GM18868 (cell line): ENCODE data around the gene VPS54.
A peak's percentile ranks its signal among the peaks of the same experiment; 100 is the strongest.

Experiments
- ATAC-seq: cut with Tn5 transposase; IDR thresholded peaks from one replicate; pipeline ENCODE4 v1.9.1; 2021; ENCODE audit warnings: mild to moderate bottlenecking, moderate library complexity; ENCODE audit not compliant: unreplicated experiment

VPS54 gene

DNA sequence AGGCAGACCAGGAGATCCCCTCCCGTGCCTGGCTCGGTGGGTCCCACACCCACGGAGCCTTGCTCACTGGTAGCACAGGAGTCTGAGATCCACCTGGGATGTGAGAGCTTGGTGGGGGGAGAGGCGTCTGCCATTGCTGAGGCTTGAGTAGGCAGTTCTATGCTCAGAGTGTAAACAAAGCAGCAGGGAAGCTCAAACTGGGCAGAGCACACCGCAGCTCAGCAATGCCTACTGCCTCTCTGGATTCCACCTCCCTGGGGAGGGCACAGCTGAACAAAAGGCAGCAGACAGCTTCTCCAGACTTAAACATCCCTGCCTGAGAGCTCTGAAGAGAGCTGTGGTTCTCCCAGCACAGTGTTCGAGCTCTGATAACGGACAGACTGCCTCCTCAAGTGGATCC, 92.4 kb downstream of the VPS54 start:
- no peak for ATAC-seq

DNA sequence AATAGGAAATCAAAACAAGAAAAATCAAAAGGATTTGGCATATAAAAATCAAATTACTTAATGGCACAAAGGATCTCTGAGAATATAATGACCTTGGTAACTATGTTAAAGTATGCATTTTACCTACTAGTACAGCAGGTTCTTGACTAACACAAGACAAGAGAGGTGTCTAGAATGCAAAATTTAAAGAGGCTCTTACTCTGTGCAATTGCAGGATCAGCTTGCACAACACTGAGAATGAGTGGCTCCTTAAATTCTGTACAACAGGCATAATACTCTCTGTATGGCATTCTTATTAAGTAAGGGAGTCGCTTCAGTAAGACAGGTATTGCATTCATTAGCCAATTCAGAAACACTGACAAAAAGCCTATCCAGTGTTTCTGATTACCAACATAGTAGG, 104.9 kb downstream of the VPS54 start:
- no peak for ATAC-seq

DNA sequence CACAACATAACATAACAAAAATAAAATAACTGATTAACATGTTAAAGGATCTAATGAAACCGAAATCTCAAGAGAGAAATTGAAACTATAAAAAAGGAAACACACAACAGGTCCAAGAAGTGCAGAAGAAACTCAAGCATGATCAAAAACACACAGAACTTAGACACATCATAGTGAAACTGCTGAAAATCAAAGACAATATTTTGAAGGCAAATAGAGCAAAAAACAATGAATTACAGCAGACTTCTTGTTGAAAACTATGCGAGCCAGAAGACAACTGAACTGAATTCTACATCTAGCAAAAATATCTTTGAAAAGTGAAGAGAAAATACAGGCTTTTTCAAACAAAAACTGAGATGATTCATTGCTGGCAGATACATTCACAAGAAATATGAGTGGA, 116.2 kb downstream of the VPS54 start:
- no peak for ATAC-seq

DNA sequence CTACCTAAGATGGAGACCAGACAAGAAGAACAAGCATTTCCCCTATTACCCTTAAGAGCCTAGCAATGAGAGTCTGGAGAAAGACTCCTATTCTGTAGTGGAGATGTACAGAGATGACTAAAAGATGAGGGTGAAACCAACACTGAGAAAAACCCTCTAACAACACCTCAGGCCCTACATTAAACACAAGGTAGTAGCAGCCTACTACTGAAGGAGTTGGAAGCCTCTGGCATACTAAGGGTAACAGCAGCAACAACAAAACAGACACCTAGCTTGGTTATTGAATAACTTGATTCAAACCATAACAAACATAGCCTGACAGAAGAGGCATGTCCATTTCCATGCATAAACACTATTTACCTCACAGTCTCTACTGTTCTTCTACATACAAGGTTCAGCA, 117.1 kb downstream of the VPS54 start:
- no peak for ATAC-seq

DNA sequence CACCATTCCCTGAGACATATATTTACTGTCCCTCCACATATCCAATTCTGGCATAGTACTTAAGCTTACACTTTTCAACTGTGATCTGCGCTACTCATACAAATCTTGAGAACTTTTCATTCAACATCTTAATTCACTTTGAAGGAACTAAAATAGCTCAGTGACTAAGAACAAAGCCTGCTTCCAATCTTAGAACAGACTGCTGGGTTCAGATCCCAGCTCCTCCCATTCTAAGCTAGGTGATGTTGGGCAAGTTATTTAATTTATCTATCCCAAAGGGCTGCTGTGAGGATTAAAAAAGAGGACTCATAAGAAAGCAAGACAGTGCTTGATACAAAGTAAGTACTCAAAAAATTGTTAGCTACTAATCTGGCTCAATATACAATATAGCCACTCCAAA, 119.6 kb downstream of the VPS54 start:
- no peak for ATAC-seq

DNA sequence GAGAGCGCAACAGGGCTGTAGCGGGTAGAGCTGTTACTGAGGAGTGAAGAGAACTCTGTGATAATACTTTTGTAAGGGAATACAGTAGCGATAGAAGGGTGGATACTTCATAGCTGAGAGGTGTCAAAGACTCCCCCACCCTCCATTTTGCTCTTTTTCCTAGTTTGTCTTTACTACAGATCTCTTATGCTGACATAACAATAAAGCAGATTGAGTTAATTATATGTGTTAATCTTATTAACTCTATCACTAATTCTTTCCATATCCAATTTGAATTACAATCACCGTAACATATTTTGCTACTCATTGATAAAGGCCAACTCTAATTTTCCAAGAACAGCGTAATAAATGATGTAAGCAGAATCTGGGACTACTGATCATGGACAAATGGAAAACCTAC, 120.4 kb downstream of the VPS54 start:
- ATAC-seq, result no peak

DNA sequence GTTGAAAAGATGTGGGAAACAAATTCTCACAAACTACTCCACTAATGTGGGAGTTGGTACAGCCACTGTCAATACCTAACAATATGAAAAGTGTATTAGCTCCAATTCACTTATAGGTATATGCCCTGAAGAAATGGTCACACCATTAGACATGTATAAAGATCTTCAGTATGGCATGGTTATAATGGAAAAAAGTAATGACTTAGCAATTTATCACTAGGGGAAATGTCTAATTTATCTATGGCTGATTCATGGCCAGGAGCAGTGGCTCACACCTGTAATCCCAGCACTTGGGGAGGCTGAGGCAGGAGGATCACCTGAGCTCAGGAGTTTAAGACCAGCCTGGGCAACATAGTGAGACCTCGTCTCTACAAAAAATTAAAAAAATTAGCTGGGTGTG, 125.1 kb downstream of the VPS54 start:
- no peak for ATAC-seq

DNA sequence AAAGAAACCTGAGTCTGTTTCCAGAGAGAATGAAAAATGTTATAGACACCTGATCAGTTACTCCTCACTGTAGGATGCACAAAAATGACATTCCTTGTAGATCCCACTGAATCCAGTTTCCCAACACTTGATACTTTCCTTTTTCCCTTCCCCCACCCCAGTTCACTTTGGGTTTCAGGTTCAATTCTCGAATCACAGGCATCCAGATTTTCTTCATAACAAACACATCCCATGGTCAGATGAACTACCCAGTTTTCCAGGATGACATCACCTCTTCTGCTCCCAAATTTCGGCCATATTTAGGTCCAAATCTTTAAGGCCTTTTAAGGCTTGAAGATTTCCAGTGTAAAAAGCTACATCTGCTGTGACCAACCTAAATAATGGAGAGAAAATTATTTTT, 126.1 kb downstream of the VPS54 start:
- no peak for ATAC-seq

DNA sequence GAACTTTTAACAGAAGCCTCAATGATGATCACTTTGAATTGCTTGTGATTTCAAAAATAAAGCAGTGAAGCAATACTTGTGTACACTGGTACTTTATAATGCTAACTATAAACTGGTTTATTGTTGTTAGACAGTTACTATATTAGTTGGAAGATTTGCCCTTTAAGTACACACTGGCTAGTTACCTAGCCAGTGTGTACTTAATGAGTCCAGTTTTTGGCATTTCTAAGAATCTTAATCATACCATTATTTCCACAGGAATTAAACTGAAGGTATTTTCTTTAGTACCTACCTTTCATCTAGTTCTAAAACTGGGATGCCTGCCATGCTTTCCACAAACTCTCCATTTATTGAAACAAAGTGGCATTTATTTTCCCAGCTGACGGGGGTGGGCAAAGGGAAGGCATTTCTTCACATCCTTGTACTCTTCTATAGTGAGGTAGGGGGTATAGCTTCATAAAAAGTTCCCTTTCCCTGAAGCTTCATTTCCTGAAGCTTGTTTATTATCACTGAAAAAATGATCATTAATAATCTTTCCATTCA, 127.7 kb downstream of the VPS54 start:
- ATAC-seq, result no peak

DNA sequence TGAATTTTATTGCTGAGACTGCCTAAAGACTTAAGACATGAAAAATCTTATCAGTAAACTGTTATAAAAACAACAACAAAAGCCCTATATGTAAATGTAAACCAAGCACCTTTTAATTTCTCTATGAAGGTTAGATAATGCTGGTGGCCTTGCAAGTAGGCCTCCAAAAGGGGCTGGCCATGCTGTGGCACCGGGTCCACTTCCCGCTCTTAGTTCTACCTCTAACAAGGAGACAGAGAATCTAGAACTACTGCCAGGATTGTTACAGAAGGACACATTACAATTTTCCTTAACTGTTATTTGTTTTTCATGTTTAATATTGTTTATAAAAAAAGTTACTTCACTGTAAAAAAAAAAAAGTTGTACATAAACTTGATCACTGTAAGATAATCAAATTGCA, 128.6 kb downstream of the VPS54 start:
- ATAC-seq, result no peak

DNA sequence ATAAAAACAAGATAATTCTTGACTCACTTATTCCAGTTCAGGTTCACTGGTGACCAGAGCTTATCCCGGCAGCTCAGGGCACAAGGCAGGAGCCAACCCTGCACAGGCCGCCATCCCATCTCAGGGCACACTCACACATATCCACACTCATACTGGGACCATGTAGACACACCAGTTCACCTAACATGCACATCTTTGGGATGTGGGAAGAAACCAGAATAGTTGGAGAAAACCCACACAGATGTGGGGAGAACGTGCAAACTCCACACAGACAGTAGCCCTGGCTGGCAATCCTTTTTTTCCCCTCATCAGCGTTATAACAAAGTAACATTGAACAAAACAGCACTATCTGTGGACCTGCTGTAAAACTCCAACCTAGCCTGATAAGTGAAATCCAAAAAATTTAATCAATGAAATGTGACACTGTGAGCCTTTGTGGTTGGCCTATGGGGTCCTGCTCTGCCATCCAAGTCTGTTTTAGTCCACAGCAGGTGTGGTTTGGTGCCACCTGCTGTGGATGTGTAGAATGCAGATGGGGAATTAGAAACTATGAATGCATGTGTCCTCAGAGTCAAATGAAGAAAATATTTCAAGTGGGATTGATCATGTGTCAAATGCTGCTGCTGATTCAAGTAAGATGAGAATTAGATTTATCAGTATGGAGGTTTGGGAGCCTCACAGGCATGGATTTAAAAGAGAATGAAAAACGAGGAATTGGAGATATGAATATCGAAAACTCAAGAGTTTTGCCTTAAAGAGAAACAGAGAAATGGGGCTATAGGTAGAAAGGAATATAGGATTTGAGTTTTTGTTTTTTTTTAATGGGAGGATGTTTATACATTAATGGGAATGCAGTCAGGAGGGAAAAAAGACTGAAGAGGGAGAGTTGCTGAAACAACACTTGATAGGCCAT, 130.5 kb downstream of the VPS54 start:
- ATAC-seq, result peak; percentile 88

DNA sequence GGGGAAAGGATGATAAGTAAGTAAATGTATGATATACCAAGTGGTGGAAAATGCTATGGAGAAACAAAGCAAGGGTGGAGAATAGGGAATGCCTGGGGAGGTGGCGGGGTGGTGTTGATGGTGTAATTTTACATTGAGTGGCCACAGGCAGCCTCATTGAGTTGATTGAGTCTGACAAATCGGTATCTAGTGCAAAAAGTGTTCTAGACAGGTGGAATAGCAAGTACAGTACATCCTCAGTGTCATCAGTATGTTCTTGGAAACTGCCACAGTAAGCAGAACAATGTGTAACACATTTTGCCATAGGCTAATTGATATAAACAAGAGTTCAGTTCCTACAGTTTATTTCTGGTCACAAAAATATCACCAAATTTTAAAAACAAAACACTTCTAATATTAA, 131.2 kb downstream of the VPS54 start:
- ATAC-seq, result no peak

DNA sequence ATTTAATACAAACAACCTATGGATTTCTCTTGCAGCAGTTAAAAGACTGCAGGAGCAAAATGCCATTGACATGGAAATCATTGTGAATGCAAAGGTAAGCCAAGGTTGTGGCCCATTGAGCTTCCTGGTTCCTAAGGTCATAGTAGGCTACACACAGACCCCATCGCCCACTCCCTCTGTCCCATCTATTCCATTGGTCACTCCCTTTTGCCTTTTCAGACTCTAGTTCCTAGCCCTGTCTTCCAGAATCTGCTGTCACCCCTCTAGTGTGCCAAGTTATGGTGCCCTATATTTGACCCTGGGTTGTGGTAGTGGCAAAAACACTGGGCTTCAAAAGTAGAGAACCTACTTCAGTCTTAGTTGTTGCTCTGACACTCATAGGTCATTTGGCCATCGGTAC, 132.8 kb downstream of the VPS54 start:
- ATAC-seq, result no peak

DNA sequence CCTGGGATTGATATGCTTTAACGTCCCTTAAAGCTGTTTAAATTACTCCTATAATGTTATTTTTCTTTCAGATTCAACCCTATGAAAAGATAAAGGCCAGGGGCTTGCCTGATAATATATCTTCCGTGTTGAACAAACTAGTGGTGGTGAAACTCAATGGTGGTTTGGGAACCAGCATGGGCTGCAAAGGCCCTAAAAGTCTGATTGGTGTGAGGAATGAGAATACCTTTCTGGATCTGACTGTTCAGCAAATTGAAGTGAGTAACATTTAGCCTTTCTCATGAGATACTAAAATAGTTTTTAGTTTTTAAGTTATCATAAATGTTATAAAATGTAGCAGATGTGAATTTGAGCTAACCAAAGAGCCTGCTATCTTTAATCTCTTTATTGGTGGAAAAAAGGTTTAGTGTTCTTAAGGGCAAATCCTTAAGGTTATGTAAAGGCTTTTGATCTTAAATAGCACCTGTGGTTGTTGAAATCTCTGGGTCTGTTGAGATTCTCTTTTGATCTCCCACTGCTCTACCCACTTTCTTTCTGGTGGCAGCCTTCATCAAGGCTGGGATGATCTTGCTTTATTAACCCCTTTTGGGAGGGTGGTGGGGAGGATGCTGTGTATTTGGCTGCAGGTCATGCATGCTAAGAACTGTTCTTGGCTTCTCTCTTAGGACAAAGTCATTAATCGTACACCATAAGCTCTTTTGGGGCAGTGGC, 136.7 kb downstream of the VPS54 start:
- ATAC-seq, result no peak

DNA sequence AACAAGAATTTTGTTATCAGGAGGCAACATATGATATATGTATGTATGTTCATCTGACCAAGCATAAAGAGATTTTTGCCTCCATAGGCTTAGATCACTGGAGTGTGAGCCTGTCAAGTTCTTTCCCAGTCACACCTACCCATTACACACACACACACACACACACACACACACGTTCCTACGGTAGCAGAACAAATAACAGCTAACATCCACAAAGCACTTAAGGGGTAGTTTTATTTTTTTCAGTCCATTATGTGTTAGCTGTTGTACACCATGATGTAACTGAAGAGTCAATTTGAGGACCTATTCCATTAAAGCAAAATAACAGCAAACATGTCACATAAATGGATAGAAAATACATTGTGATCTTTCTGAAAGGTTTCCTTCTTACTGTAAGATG, 138.0 kb downstream of the VPS54 start:
- no peak for ATAC-seq

DNA sequence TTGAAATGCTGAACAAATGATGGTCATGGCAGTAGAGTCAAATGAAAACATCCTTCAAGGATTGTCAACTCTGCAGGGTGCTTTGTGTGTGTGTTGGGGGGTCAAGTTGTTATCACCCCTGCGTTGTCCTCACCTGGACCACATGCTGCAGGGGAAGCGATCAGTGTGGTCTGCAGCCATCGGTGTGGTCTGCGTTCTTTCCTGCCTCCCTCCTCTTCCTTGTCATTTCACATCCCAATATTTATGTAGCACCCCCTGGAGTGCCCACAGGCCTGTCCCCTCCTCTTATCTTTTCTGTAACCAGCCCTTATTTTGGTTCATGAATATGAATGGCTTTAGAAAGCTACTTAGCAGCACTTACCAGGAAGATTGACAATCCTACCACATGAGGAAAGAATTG, 138.6 kb downstream of the VPS54 start:
- no peak for ATAC-seq

DNA sequence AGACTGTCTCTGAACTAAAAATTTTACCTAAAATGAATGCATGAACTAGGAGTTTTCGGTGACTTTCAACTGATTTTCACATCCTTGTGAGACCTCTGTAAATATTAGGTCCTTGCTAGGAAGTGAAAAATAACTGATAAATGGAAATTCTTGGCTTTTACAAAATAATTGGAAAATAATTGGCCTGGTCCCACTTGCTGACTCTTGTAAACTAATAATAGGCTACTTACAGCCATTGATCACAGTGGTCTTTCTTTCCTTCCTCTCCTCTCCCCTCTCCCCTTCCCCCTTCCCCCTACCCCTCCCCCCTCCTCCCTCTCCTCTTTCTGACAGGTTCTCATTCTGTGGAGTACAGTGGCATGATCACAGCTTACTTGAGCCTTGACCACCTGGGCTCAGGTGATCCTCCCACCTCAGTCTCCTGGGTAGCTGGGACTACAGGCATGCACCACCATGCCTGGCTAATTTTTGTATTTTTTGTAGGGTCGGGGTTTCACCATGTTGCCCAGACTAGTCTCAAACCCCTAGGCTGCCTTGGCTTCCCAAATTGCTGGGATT, 139.3 kb downstream of the VPS54 start:
- ATAC-seq, result no peak

DNA sequence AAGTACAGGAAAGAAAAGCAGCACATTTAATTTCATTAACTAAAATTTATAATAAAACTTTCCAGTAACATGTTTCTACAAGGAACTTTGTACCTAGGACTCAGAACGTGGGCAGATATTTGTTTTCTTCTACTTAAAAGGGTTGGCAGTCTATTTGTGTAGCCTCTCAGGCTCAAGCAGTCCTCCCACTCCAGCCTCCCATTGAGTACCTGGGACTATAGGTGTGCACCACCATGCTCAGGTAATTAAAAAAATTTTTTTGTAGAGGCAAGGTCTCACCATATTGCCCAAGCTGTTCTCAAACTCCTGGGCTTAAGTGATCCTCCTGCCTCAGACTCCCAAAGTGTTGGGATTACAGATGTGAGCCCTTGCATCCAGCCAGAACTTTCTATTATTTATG, 140.7 kb downstream of the VPS54 start:
- no peak for ATAC-seq

DNA sequence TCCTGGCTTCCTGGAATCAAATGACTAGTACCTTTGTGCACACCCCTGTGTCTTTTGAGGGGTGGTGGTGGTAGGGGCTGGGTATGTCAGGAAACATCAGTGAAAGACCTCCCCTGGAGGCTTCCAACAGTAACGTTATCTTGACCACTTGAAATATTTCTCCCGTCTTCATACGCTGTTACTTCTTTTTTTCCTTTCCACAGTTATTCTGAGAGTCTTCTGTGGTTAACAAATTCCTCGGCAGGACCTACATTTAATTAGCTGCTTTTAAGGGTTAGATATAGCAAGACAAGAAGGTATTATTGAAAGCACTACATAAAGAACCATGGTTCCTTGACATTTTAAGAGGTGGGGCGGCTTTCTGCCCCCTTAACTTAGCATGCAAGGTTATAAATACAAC, 142.9 kb downstream of the VPS54 start:
- no peak for ATAC-seq

DNA sequence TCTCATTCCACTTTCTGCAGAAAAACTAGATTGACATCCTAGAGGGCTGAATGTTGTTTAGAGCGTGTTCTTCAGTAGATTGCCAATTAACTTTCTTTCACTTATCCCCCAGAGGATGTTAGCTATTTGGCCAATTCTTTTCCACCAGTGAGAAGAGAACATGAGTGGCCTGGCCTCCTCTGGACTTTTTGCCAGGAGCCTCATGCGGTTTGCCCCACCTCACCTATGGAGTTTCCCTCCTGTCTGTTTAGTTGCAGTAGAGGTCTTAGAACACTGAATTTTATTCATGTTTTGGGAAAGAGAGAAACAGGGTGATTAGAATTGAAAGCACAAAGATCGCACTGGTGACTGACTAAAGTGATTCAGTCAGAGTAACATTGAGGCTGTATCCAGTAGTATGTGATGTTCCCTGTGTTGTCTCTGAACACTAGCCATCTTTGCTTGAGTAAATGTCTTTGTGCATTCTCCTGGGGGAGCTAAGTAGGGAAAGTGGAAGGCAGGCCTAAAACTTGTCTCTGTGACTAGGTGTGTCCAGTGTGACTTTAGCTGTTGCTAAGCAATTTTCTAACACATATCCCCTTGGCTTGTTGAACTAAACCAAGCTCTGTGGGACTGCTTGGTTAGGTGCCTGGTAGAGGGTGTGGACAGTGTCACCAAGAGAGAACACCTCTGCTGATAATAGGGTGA, 143.5 kb downstream of the VPS54 start:
- ATAC-seq, result no peak

DNA sequence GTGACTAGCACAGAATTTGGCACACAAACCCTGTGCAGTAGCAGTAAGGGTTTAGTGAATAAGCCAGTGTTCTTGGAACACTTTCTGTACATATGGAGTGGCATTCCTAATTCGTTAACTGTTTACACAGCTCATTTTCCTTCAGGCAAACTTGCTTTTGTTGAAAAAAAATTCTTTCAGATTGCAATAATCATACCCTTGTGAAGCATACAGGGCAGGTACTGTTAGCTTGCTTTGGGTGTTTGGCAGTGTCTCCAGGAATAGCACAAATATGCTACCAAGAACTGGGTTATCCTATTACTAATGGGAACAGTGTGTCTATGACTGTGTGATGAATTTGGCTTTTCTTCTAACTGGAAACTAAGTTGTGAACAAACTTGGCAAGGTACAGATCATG, 144.1 kb downstream of the VPS54 start:
- no peak for ATAC-seq
